K562 (cell line): ENCODE results near the gene SIGMAR1. TPM values are rescaled to one million over a fixed set of nuclear protein-coding genes. Genes with fewer than 3 reads are reported as not detected.

ENCODE experiments used
- GTF2E2 ChIP-seq: fragments of 200-800 bp; sonication (Bioruptor generic); IDR thresholded peaks from 2 replicates; pipeline ENCODE4 v1.6.1; 2016; ENCODE audit warnings: missing genetic modification characterization, missing compliant biosample characterization
- NFE2L1 ChIP-seq: fragments of 450-650 bp; IDR thresholded peaks from 2 replicates; pipeline ENCODE4 v1.6.1; 2016; ENCODE audit warnings: missing genetic modification characterization, low read depth, mild to moderate bottlenecking, missing compliant biosample characterization, moderate library complexity, borderline replicate concordance
- NFIX ChIP-seq: fragments of 250-450 bp; sonication (Bioruptor Pico); IDR thresholded peaks from 2 replicates; pipeline ENCODE4 v1.4.0; 2020; ENCODE audit warnings: low read depth, mild to moderate bottlenecking, moderate library complexity
- RCOR1 ChIP-seq, 2 experiments: IDR thresholded peaks; 2 replicates each; pipeline ENCODE4 v1.6.1; 2012; ENCODE audit warnings: low read depth in 2 of 2, low read length in 2 of 2, borderline replicate concordance in 1 of 2, improper control_type of control experiment in 1 of 2
- SIX5 ChIP-seq, 2 experiments: IDR thresholded peaks; 2 replicates each; pipeline ENCODE4 v1.6.1; 2011; ENCODE audit warnings: low read length in 2 of 2, borderline replicate concordance in 1 of 2, low read depth in 1 of 2, mild to moderate bottlenecking in 1 of 2, moderate library complexity in 1 of 2; ENCODE audit not compliant: insufficient read depth in 1 of 2
- STAT6 ChIP-seq: sonication (generic); formaldehyde crosslinking; IDR thresholded peaks from 2 replicates; pipeline ENCODE4 v1.8.1; 2023; ENCODE audit warnings: mild to moderate bottlenecking, missing genetic modification reagents
- ZBED1 ChIP-seq: IDR thresholded peaks from 2 replicates; pipeline ENCODE4 v1.6.1; 2014
- ZNF133 ChIP-seq: fragments of 250-450 bp; sonication (Bioruptor Pico); IDR thresholded peaks from 2 replicates; pipeline ENCODE4 v1.4.0; 2020; ENCODE audit warnings: mild to moderate bottlenecking
- ZNF165 ChIP-seq: fragments of 250-450 bp; sonication (Bioruptor Pico); IDR thresholded peaks from 2 replicates; pipeline ENCODE4 v1.4.0; 2020; ENCODE audit warnings: borderline replicate concordance
- polyA plus RNA-seq, 8 experiments: library from polyadenylated mRNA; depleted of rRNA in 4 of 8; stranded (reverse) in 5 of 8; unstranded in 3 of 8; fragments of >200 nt; fragmentation: Nextera tagmentation in 2 of 8; fragmentation: Illumina TruSeq in 1 of 8; extraction: Ambion mirVana in 2 of 8; extraction: Trizol in 1 of 8; gene quantifications; 2 replicates each; pipeline versions ENCODE4 v1.2.1 to v1.2.3, GENCODE V29; 2011 to 2014; ENCODE audit warnings: inconsistent platforms in 1 of 8, missing spikeins in 1 of 8
- total RNA-seq, 7 experiments: library from RNA; depleted of rRNA in 6 of 7; stranded (reverse); fragments of >200 nt in 6 of 7; fragmentation: Illumina TruSeq in 2 of 7; extraction: Trizol in 2 of 7; gene quantifications; 2 replicates each; pipeline versions ENCODE4 v1.2.1 to v1.2.3, GENCODE V29; 2011 to 2021; ENCODE audit warnings: low replicate concordance in 1 of 7
- TF ChIP-seq, protein P1 (sequence below), 2 experiments: fragments of 450-650 bp; IDR thresholded peaks; 2 replicates each; pipeline ENCODE4 v1.6.1; 2016; ENCODE audit warnings: mild to moderate bottlenecking in 2 of 2, borderline replicate concordance in 1 of 2, low read depth in 1 of 2, moderate library complexity in 1 of 2
- TF ChIP-seq, protein P2 (sequence below): fragments of 450-650 bp; conservative IDR thresholded peaks from 2 replicates; pipeline ENCODE4 v1.6.1; 2016; ENCODE audit warnings: missing genetic modification characterization, low read depth, mild to moderate bottlenecking, missing compliant biosample characterization, moderate library complexity

The SIGMAR1 gene
- total and polyA plus RNA-seq, 9 of the 15 experiments (the other 6 are each of a cell fraction or from before 2014, with no cell fraction given) = 6.9 to 80.0 (median 35.2) TPM

- TF ChIP-seq, protein P1, sequence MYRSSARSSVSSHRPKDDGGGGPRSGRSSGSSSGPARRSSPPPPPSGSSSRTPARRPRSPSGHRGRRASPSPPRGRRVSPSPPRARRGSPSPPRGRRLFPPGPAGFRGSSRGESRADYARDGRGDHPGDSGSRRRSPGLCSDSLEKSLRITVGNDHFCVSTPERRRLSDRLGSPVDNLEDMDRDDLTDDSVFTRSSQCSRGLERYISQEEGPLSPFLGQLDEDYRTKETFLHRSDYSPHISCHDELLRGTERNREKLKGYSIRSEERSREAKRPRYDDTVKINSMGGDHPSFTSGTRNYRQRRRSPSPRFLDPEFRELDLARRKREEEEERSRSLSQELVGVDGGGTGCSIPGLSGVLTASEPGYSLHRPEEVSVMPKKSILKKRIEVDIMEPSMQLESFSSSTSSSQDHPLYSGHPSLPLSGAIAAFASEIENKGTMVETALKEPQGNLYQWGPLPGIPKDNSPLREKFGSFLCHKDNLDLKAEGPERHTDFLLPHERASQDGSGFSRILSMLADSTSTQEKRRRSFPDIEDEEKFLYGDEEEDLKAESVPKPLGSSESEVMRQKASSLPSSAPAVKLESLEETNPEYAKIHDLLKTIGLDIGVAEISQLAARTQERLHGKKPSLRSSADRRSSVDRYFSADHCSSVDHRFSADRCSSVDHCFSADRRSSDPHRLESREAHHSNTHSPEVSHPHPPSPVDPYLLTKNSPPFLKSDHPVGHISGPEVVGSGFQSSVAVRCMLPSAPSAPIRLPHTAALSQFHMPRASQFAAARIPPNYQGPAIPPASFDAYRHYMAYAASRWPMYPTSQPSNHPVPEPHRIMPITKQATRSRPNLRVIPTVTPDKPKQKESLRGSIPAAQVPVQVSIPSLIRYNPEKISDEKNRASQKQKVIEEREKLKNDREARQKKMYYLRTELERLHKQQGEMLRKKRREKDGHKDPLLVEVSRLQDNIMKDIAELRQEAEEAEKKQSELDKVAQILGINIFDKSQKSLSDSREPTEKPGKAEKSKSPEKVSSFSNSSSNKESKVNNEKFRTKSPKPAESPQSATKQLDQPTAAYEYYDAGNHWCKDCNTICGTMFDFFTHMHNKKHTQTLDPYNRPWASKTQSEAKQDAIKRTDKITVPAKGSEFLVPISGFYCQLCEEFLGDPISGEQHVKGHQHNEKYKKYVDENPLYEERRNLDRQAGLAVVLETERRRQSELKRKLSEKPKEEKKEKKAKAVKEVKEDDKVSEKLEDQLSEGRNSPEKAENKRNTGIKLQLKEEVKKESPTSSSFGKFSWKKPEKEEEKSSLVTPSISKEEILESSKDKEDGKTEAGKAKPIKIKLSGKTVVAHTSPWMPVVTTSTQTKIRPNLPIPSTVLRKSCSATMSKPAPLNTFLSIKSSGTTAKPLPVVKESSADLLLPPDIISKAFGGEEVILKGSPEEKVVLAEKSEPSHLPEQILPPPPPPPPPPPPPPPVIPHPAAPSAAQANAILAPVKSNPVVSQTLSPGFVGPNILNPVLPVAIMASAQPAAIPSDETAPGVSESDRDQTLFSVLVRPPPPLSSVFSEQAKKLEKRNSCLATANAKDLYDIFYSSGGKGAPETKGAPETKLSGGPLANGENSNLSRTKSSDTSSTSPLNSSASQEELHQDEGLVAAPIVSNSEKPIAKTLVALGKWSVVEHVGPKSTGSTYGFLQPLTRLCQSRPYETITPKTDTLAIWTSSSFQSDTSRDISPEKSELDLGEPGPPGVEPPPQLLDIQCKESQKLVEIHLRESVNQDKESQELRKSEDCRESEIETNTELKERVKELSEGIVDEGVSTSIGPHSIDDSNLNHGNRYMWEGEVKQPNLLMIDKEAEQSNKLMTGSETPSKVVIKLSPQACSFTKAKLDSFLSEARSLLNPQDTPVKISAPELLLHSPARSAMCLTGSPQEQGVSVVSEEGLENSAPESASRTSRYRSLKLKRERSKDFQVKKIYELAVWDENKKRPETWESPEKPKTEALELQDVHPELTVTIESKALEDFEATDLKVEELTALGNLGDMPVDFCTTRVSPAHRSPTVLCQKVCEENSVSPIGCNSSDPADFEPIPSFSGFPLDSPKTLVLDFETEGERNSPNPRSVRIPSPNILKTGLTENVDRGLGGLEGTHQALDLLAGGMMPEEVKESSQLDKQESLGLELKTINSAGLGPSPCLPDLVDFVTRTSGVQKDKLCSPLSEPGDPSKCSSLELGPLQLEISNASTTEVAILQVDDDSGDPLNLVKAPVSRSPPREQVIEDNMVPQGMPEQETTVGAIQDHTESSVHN (IDR thresholded peaks at IDR 0.05; ENCODE audit: borderline replicate concordance in 1 of 2, low read depth in 1 of 2) = peak in 1 of 2 experiments; percentile 29; a peak in 1 of 4 replicates
- 0 out of 2 replicates have a peak, but pooled peaks have one; percentile 19 for TF ChIP-seq GTF2E2
- no peak for TF ChIP-seq NFIX (CRISPR knock-in tag)
- TF ChIP-seq NFE2L1 (tag) = no peak
- no peak for TF ChIP-seq ZNF133 (CRISPR knock-in tag)
- TF ChIP-seq RCOR1 (IDR thresholded peaks at IDR 0.05; ENCODE audit: borderline replicate concordance in 1 of 2, low read depth in 2 of 2, low read length in 2 of 2) = peak in 1 of 2 experiments; percentile 26; a peak in 1 of 4 replicates
- TF ChIP-seq ZBED1 = no peak
- TF ChIP-seq, protein P2, sequence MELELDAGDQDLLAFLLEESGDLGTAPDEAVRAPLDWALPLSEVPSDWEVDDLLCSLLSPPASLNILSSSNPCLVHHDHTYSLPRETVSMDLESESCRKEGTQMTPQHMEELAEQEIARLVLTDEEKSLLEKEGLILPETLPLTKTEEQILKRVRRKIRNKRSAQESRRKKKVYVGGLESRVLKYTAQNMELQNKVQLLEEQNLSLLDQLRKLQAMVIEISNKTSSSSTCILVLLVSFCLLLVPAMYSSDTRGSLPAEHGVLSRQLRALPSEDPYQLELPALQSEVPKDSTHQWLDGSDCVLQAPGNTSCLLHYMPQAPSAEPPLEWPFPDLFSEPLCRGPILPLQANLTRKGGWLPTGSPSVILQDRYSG = no peak
- no peak for TF ChIP-seq SIX5 (IDR thresholded peaks at IDR 0.05; ENCODE audit: borderline replicate concordance in 1 of 2, insufficient read depth in 1 of 2, low read depth in 1 of 2, low read length in 2 of 2)
- TF ChIP-seq STAT6 (CRISPR knock-in tag) = no peak
- TF ChIP-seq ZNF165 (CRISPR knock-in tag) = no peak
Observed at GRCh38 chr9:34665381-34666250, 28.0 kb upstream of the SIGMAR1 start (continued).
